Astrocyte of the cerebellum (primary cell): ENCODE measurements around the gene EML1.

Source experiments
- DNase-seq: peaks from one replicate; pipeline ENCODE4 v3.0.0-alpha.2; 2011; ENCODE audit warnings: low read depth
- H3K4me3 ChIP-seq: 2 replicates; pipeline ENCODE4 v1.5.1; 2011; ENCODE audit warnings: mild to moderate bottlenecking, low read depth, low read length, moderate library complexity
- CTCF ChIP-seq: IDR thresholded peaks from 2 replicates; pipeline ENCODE4 v1.5.1; 2012; ENCODE audit warnings: low read length, low read depth, moderate library complexity, mild to moderate bottlenecking; ENCODE audit errors: missing control alignments
- in situ Hi-C: cut with HindIII; loops from 2 replicates; pipeline ENCODE4 v1.10.0; 2017; ENCODE audit warnings: low sequenced_read_pairs

EML1 gene

DNA sequence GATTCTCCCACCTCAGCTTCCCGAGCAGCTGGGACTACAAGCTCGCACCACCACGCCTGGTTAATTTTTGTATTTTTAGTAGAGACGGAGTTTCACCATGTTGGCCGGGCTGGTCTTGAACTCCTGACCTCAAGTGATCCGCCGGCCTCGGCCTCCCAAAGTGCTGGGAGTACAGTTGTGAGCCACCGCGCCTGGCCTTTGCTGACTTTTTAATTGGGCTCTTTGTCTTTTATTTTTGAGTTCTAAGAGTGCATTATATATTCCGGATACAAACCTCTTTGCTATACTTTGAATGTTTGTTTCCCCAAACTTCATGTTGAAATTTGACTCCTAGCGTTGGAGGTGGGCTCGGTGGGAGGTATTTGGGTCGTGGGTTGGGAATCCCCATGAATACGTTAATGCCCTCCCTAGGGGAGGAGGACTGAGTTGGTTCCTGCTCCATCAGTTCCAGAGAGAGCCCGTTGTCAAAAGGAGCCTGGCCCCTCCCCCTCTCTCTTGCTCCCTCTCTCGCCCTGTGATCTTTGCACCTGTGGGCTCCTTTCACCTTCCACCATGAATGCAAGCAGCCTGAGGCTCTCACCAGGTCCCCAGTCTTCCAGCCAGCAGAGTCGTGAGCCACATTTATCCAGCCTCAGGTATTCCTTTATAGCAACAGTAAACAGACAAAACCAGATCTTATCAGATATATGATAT lies 168.8 kb downstream of the EML1 start:
- in situ Hi-C loops = no loop called here
- TF ChIP-seq CTCF = no peak

DNA sequence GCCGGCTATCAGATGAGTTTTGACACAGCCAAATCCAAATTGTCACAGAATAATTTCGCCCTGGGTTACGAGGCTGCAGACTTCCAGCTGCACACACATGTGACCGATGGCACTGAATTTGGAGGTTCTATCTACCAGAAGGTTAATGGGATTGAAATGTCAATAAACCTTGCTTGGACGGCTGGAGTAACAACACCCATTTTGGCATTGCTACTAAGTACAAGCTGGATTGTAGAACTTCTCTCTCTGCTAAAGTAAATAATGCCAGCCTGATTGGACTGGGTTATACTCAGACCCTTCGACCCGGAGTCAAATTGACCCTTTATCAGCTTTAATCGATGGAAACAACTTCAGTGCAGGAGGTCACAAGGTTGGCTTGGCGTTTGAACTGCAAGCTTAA lies 171.8 kb downstream of the EML1 start:
- no peak for TF ChIP-seq CTCF
- H3K4me3 ChIP-seq = no peak overlapping the region
- in situ Hi-C loops = no loop called here
- no peak for DNase-seq

More for the DNA sequence above, 168.8 kb downstream of the EML1 start:
- DNase-seq = no peak
- H3K4me3 ChIP-seq = no peak overlapping the region

GRCh38 chr14:99966037-99966835 lies 173.0 kb downstream of the EML1 start:
- no peak for DNase-seq
- TF ChIP-seq CTCF = no peak
- in situ Hi-C loops = no loop called here
- H3K4me3 ChIP-seq = no peak overlapping the region

DNA sequence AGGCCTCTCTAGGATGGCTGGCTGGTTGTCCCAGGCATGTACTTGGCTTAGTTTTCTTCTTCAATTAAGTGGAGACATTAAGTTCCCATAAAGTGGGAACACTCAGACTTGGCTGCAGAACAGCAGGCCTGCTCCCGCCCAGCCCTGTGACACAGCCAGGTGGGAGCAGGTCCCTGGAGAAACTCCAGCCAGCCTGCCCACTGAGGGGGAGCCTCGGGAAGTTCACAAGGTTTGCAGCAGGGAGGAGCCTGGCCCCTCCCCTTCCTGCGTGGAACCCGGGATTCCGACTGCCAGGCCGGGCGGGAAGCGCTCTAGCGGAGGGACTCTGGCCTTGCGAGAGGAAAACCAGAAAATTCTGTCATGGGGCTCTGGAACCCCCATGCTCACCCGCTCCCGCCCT lies 173.7 kb downstream of the EML1 start:
- no peak for TF ChIP-seq CTCF
- no peak for DNase-seq
- no peak overlapping the region for H3K4me3 ChIP-seq
- in situ Hi-C loops = no loop called here

GRCh38 chr14:99968191-99968920 lies 175.1 kb downstream of the EML1 start:
- TF ChIP-seq CTCF = no peak
- H3K4me3 ChIP-seq = no peak overlapping the region
- in situ Hi-C loops = no loop called here
- peak; percentile 92 for DNase-seq

DNA sequence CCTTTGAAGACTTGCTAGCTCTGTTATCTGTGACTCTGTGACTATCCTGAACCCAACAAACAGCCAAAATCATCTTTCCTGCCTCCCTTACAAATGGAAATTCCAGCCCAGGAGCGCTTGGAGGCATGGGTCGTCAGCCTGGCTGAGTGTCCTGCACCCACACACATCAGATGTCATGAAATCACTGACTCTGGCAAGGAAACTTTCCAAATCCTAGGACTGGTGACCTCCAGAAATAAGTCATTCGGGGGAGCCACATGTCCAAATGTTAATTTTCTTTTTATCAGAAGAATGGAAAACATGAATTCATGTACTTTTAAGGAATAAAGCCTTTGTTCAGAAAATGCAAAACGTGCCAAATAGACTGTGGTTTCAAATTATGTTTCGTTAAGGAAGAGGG lies 175.7 kb downstream of the EML1 start:
- in situ Hi-C loops = no loop called here
- DNase-seq = peak; percentile 29
- no peak overlapping the region for H3K4me3 ChIP-seq
- no peak for TF ChIP-seq CTCF
